ENCODE measurements around the gene NOC2L. TPM values are rescaled to one million over a fixed set of nuclear protein-coding genes. Genes with fewer than 3 reads are reported as not detected.
"Not testable (repeated sequence)": the region's sequence is repeated elsewhere in the genome, so short reads cannot be mapped to it uniquely, and the experiment has no call there.

The NOC2L gene
- total RNA-seq, 1 experiment from 2014 or later, result 130 TPM

- Histone ChIP-seq H3K27ac (ENCODE audit: insufficient read length, low read depth, low read length) (no peak overlapping the region), H2BK120ac (ENCODE audit: low read depth, low read length, poor library complexity, severe bottlenecking) (no peak overlapping the region), H3K23ac (ENCODE audit: insufficient read length, low read depth, low read length) (no peak overlapping the region), H3K4me1 (ENCODE audit: insufficient read depth, low read length) (0 out of 2 replicates have a peak, but pooled peaks cover 1% of the 10 kb centered on the region), H3K9ac (ENCODE audit: extremely low read depth, insufficient read length, low read length) (no peak overlapping the region), H4K5ac (ENCODE audit: insufficient read length, low read depth, low read length) (no peak overlapping the region), H3K79me2 (ENCODE audit: insufficient read depth, low read length) (no peaks in the 10 kb centered on the region), H4K20me1 (ENCODE audit: control insufficient read depth, insufficient read depth, insufficient read length) (no peaks in the 10 kb centered on the region), H2BK15ac (ENCODE audit: low read depth, low read length) (no peak overlapping the region), H3K18ac (ENCODE audit: insufficient read length, low read depth, low read length) (no peak overlapping the region), H2BK20ac (ENCODE audit: low read depth, low read length, poor library complexity, severe bottlenecking) (no peak overlapping the region), H2BK5ac (ENCODE audit: insufficient read length, low read length) (no peak overlapping the region), H2BK12ac (ENCODE audit: insufficient read length, low read depth, low read length) (no peak overlapping the region), H4K8ac (replicated peaks; ENCODE audit: insufficient read length, low read depth, low read length) (no peak overlapping the region), H4K91ac (ENCODE audit: insufficient read length, low read depth, low read length) (no peak overlapping the region), H3K56ac (ENCODE audit: insufficient read length, low read depth, low read length) (no peak overlapping the region), H3K23me2 (ENCODE audit: insufficient read length, low read depth, low read length, poor library complexity, severe bottlenecking) (peaks cover 13% of the 10 kb centered on the region), H3K4me2 (ENCODE audit: insufficient read depth, insufficient read length, low read length) (no peak overlapping the region), H3K4ac (ENCODE audit: low read depth, low read length) (no peak overlapping the region), H3T11ph (ENCODE audit: low read length) (no peak overlapping the region), H3K14ac (ENCODE audit: insufficient read depth, low read length) (no peak overlapping the region), H2AK5ac (ENCODE audit: insufficient read length, low read length) (no peak overlapping the region), H2AFZ (ENCODE audit: low read length) (no peak overlapping the region), H3K79me1 (ENCODE audit: insufficient read depth, low read depth, low read length, poor library complexity, severe bottlenecking) (no peaks in the 10 kb centered on the region), H3K9me3 (ENCODE audit: control insufficient read depth, low read depth, low read length) (no peaks in the 10 kb centered on the region), H3K27me3 (ENCODE audit: insufficient read depth, low read length) (peaks cover 34% of the 10 kb centered on the region; the same call in 1 of the 2 replicates)
- Mint-ChIP-seq H3K27ac (no peak overlapping the region; a peak in 1 of 7 replicates), H3K4me3 (no peak overlapping the region; a peak in 1 of 5 replicates), H3K9me3 (peaks cover 12 to 16% of the 10 kb centered on the region in 2 experiments), H3K27me3 (ENCODE audit: low read depth) (peaks cover 83% of the 10 kb centered on the region), H3K4me1 (peaks cover 5 to 11% of the 10 kb centered on the region in 2 experiments), H3K36me3 (ENCODE audit: insufficient read depth in 1 of 3, low read depth in 3 of 3) (peaks cover 0 to 4% (median 3%) of the 10 kb centered on the region in 3 experiments; a peak in 2 of 7 replicates)
- no CpG with 5 or more reads among the region's 30 CpGs for WGBS (ENCODE audit: extremely low coverage, insufficient read length, low lambda C conversion rate)
- TF ChIP-seq, protein P1, sequence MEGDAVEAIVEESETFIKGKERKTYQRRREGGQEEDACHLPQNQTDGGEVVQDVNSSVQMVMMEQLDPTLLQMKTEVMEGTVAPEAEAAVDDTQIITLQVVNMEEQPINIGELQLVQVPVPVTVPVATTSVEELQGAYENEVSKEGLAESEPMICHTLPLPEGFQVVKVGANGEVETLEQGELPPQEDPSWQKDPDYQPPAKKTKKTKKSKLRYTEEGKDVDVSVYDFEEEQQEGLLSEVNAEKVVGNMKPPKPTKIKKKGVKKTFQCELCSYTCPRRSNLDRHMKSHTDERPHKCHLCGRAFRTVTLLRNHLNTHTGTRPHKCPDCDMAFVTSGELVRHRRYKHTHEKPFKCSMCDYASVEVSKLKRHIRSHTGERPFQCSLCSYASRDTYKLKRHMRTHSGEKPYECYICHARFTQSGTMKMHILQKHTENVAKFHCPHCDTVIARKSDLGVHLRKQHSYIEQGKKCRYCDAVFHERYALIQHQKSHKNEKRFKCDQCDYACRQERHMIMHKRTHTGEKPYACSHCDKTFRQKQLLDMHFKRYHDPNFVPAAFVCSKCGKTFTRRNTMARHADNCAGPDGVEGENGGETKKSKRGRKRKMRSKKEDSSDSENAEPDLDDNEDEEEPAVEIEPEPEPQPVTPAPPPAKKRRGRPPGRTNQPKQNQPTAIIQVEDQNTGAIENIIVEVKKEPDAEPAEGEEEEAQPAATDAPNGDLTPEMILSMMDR (conservative IDR thresholded peaks at IDR 0.05), result no peak
- DNase-seq, result peak; percentile 35
Observed at GRCh38 chr1:995665-996633, 36.9 kb upstream of the NOC2L start.

GRCh38 chr1:994546-994945 is 35.5 kb upstream of the NOC2L start:
- H4K91ac ChIP-seq (ENCODE audit: insufficient read length, low read depth, low read length); H3K36me3 Mint-ChIP-seq (ENCODE audit: insufficient read depth in 1 of 3, low read depth in 3 of 3); H2BK120ac ChIP-seq (ENCODE audit: low read depth, low read length, poor library complexity, severe bottlenecking); H3K14ac ChIP-seq (ENCODE audit: insufficient read depth, low read length); H4K8ac ChIP-seq (replicated peaks; ENCODE audit: insufficient read length, low read depth, low read length); H2BK12ac ChIP-seq (ENCODE audit: insufficient read length, low read depth, low read length); H2BK15ac ChIP-seq (ENCODE audit: low read depth, low read length); H3K56ac ChIP-seq (ENCODE audit: insufficient read length, low read depth, low read length); H3K9me3 ChIP-seq (ENCODE audit: control insufficient read depth, low read depth, low read length); H2BK5ac ChIP-seq (ENCODE audit: insufficient read length, low read length); H3K79me2 ChIP-seq (ENCODE audit: insufficient read depth, low read length); H3K27ac Mint-ChIP-seq; H3K4me1 ChIP-seq (ENCODE audit: insufficient read depth, low read length); H3K4me3 Mint-ChIP-seq; H3K9ac ChIP-seq (ENCODE audit: extremely low read depth, insufficient read length, low read length); H3K79me1 ChIP-seq (ENCODE audit: insufficient read depth, low read depth, low read length, poor library complexity, severe bottlenecking); H2BK20ac ChIP-seq (ENCODE audit: low read depth, low read length, poor library complexity, severe bottlenecking); H3K18ac ChIP-seq (ENCODE audit: insufficient read length, low read depth, low read length); H3K4ac ChIP-seq (ENCODE audit: low read depth, low read length); H4K5ac ChIP-seq (ENCODE audit: insufficient read length, low read depth, low read length); H3T11ph ChIP-seq (ENCODE audit: low read length); DNase-seq; H3K23ac ChIP-seq (ENCODE audit: insufficient read length, low read depth, low read length); H4K20me1 ChIP-seq (ENCODE audit: control insufficient read depth, insufficient read depth, insufficient read length); H3K4me2 ChIP-seq (ENCODE audit: insufficient read depth, insufficient read length, low read length); H2AFZ ChIP-seq (ENCODE audit: low read length); H2AK5ac ChIP-seq (ENCODE audit: insufficient read length, low read length); H3K27ac ChIP-seq (ENCODE audit: insufficient read length, low read depth, low read length): not testable (repeated sequence)
- peaks cover 12% of the 10 kb centered on the region for H3K23me2 ChIP-seq (ENCODE audit: insufficient read length, low read depth, low read length, poor library complexity, severe bottlenecking)
- WGBS (ENCODE audit: extremely low coverage, insufficient read length, low lambda C conversion rate), result no CpG with 5 or more reads among the region's 6 CpGs
- H3K9me3 Mint-ChIP-seq, result peaks cover 12 to 16% of the 10 kb centered on the region in 2 experiments
- peaks cover 3 to 11% of the 10 kb centered on the region in 2 experiments for H3K4me1 Mint-ChIP-seq
- H3K27me3 ChIP-seq (ENCODE audit: insufficient read depth, low read length), result peaks cover 29% of the 10 kb centered on the region; the same call in 1 of the 2 replicates
- H3K27me3 Mint-ChIP-seq (ENCODE audit: low read depth), result peaks cover 91% of the 10 kb centered on the region

Measured in H9 (cell line).